GM12801 (cell line): ENCODE results near the gene TP53.

Experiments
- TF ChIP-seq, protein P1 (sequence below): IDR thresholded peaks from one replicate; pipeline ENCODE4 v1.5.1; 2011; ENCODE audit warnings: control low read depth; ENCODE audit not compliant: insufficient read length; ENCODE audit errors: extremely low read depth

Gene TP53

DNA sequence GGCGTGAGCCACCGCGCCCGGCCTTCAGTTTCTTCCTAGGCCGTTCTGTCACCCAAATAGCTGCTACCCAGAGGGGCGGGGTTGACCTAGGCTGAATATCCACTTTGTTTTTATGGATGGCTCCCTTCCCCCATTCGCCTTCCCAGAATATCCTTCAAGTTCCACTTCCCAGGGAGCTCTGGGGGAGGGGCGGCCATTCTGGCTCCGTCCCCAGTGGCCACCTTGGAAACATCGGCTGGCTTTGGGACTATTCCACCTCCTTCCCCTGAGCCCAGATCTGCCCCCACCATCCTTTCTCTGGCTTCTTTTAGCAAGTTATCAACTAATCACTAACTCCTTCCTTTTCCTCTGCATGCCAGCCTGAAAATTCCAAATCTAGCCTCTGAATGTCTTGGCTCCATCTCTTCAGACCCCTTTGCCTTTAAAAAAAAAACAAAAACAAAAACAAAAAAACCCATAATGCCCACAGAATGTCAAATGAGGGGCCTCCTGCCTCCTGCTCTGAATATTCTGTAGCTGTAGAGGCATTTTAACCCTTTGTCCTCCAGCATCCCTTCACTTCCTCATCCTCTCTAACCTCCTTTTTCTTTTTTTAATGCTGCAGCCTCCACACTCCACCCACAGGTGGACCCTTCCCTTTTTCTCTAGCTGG, 30.2 kb downstream of the TP53 start:
- TF ChIP-seq, protein P1, sequence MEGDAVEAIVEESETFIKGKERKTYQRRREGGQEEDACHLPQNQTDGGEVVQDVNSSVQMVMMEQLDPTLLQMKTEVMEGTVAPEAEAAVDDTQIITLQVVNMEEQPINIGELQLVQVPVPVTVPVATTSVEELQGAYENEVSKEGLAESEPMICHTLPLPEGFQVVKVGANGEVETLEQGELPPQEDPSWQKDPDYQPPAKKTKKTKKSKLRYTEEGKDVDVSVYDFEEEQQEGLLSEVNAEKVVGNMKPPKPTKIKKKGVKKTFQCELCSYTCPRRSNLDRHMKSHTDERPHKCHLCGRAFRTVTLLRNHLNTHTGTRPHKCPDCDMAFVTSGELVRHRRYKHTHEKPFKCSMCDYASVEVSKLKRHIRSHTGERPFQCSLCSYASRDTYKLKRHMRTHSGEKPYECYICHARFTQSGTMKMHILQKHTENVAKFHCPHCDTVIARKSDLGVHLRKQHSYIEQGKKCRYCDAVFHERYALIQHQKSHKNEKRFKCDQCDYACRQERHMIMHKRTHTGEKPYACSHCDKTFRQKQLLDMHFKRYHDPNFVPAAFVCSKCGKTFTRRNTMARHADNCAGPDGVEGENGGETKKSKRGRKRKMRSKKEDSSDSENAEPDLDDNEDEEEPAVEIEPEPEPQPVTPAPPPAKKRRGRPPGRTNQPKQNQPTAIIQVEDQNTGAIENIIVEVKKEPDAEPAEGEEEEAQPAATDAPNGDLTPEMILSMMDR, result no peak

DNA sequence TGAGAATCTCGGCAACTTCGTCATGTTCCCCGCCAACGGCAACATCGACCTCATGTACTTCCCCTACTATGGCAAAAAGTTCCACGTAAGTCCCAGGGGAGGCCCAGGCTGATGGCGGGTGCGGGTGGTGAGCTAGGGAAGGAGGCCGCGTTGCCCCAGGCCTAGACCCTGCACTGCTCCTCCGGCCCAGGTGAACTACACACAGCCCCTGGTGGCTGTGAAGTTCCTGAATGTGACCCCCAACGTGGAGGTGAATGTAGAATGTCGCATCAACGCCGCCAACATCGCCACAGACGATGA, 31.8 kb downstream of the TP53 start:
- TF ChIP-seq, protein P1, result no peak

DNA sequence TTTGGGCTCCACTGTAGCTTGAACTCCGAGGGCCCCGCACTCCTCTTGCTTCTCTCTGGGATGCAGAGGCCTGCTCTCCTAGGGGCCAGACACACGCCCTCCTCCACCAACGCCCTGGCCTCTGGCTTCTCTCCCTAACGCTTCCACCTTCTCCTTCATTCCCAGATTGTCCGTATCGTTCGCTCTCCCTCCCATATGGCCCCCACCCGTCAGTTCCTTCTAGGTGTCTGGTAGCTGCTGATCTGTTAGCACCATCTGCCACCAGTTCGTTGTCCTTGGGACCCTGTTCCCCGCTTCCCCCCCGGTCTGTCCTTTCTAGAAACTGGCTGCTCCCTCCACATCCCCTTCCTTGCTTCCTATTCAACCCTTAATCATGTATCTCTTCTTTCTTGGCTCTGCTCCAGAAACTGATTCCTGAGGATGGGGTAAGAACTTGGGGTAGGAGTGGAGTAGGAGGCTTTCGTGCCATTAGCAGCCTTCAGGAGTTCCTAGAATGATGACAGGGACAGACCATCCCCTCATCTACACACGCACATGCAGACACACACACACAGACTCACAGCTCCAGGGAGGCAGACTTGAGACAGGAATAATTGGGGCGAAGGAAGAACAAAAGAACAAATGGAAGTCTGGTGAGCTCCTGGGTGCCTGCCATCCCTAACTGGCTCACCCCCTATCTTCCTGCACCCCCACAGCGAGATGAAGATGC, 32.3 kb downstream of the TP53 start:
- TF ChIP-seq, protein P1, result no peak

DNA sequence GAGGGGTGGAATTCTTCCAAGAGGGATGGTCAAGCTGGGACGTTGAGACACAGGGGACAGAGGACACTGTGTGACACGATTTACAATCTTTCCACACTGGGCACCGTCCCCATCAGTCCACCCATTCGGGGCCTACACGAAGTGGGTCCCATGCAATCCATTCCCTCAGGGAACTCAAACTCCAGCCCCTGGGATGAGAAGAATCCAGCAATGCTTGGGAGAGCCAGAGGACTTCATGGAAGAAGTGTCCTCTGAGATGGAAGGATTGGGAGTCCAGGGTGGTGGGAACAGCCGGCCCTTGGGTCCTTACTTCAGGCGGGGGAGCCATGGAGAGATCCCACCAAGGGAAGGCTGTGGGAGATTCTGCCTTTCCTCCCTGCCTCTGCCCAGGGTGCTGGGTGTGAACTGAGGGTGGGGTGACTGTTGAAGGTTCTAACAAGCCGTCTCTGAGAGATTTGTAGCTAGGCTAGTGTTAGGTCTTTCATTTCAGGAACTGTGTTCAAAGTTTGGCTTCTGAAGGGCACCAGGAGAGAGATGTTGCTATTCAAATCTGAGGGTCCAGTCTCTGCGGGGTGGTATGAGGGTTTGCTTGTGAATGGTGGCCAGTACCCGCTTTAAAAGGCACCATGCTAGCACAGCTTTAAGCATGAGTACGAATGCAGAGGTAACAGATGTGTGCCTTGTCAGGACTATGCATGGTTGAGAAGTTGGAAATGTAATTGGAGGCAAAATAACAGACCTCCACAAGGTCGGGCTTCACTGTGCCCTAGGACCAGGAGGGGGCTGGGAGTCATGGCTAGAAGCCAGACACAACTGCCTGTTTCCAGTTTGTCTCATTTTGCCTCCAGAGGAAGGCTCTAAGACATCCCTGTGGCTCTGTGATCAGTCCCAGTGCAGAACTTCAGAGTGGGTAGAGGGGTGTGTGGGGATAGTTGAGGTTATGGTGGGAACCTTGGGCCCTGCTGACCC, 34.6 kb downstream of the TP53 start:
- TF ChIP-seq, protein P1, result no peak

DNA sequence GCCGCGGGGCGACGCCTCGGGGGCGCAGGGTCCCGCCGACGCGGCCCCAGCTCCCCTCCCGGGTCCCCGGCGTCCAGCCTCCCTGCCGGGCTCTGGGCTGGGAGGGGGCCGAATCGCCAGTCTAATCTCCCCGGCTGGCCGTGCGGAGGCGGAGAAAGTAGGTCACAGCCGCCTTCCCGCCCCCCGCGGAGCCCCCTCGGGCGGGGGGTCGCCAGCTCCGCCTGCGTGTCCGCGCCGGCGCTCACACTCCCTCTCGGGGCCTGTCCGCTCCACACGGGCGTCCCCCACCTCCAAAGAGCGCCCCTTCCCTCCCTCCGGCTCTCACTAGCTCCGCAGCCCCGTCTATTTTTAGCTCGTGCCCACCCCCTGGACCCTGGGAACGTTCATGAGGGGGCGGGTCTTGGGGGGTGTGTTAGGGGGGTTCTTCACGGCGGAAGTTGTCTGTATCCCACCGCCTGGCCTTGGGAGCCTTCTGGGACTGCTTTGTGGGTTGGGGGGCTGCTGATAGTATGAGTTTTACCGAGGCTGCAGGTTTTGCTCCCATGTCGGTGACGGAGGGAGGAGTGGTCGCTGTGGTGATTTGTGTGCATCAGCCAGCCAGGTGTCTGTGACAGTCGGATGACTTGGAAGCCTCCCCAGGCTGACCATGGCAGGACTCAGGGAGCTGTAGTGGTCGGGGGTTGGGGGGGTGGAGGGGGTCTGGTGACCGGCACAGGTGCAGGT, 35.5 kb downstream of the TP53 start:
- TF ChIP-seq, protein P1, result no peak

DNA sequence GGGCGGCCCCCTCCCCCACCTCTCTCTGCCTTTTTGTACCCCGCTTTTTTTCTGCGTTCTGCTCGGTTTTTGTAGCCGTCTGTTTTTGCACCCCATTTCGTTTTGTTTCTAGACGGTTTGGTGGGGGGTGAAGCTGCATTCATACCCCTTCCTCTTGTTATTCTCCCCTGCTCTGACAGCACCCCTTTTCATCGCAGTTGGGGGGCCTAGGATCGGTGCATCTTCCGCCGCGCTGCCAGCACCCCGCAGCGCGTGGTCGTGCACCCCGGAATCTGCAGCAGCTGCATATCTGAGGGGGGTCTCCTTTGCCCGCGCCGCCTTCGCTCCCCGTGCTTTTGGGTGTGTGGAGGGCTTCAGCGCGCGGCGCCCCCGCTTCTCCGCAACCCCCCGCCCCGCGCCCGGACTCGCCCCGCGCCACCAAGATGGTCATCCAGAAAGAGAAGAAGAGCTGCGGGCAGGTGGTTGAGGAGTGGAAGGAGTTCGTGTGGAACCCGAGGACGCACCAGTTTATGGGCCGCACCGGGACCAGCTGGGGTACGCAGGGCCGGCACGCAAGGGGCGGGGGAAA, 36.1 kb downstream of the TP53 start:
- TF ChIP-seq, protein P1, result no peak
